Spleen (tissue), 11 donors: ENCODE measurements around the gene KIAA0319L. TPM values are rescaled to one million over a fixed set of nuclear protein-coding genes. Genes with fewer than 3 reads are reported as not detected.
"Not testable (repeated sequence)": the region's sequence is repeated elsewhere in the genome, so short reads cannot be mapped to it uniquely, and the experiment has no call there.

Source experiments
- DNase-seq: peaks from one replicate; pipeline ENCODE4 v3.0.0-alpha.2; 2020
- H3K27ac ChIP-seq, 8 donors: fragments of 200-600 bp; sonication (generic) in 7 of 8; 1 replicate in 4 of 8; 2 replicates in 4 of 8; pipeline versions ENCODE4 v1.5.0 to v1.8.0; 2016 to 2021; ENCODE audit warnings: inconsistent platforms in 4 of 8, mild to moderate bottlenecking in 4 of 8, moderate library complexity in 1 of 8
- H3K27me3 ChIP-seq, 7 donors: fragments of 200-600 bp; sonication (generic) in 6 of 7; replicated peaks in 1 of 7; 1 replicate in 4 of 7; 2 replicates in 3 of 7; pipeline versions ENCODE4 v1.5.0 to v1.8.0; 2016 to 2021; ENCODE audit warnings: inconsistent platforms in 3 of 7, mild to moderate bottlenecking in 1 of 7
- H3K36me3 ChIP-seq, 6 donors: fragments of 200-600 bp; sonication (generic) in 5 of 6; 1 replicate in 4 of 6; 2 replicates in 2 of 6; pipeline versions ENCODE4 v1.5.0 to v1.8.0; 2016 to 2021; ENCODE audit warnings: inconsistent platforms in 2 of 6
- H3K4me1 ChIP-seq, 6 donors: fragments of 200-600 bp; sonication (generic) in 5 of 6; 1 replicate in 3 of 6; 2 replicates in 3 of 6; pipeline versions ENCODE4 v1.5.0 to v1.8.0; 2016 to 2021; ENCODE audit warnings: inconsistent platforms in 3 of 6
- H3K4me3 ChIP-seq, 8 donors: fragments of 200-600 bp; sonication (generic) in 7 of 8; 1 replicate in 4 of 8; 2 replicates in 4 of 8; pipeline versions ENCODE4 v1.5.0 to v1.8.0; 2016 to 2021; ENCODE audit warnings: inconsistent platforms in 4 of 8, mild to moderate bottlenecking in 4 of 8, moderate library complexity in 2 of 8
- H3K9me3 ChIP-seq, 8 donors: fragments of 200-600 bp; sonication (generic) in 7 of 8; 1 replicate in 4 of 8; 2 replicates in 4 of 8; pipeline versions ENCODE4 v1.5.0 to v1.8.0; 2016 to 2021; ENCODE audit warnings: inconsistent platforms in 4 of 8
- POLR2A ChIP-seq, 3 donors: fragments of 450-650 bp; IDR thresholded peaks; one replicate each; pipeline ENCODE4 v1.5.1; 2017; ENCODE audit warnings: antibody characterized with exemption in 3 of 3, mild to moderate bottlenecking in 1 of 3
- POLR2AphosphoS5 ChIP-seq, 3 donors: sonication (generic); formaldehyde crosslinking; IDR thresholded peaks; one replicate each; pipeline ENCODE4 v1.5.1; 2017; ENCODE audit warnings: antibody characterized with exemption in 3 of 3
- WGBS, 5 donors: extraction: QIAGEN DNeasy Blood & Tissue Kit in 3 of 5; methylation state at CpG; one replicate each; pipeline versions ENCODE4 v1.1.5 to v1.1.7; 2013 to 2018; 5-methylcytosine and 5-hydroxymethylcytosine counted together
- intact Hi-C: fragments of 100-400 bp; cut with DNase I; formaldehyde crosslinking; loops from one replicate; pipeline ENCODE4 v1.15.0; 2023; ENCODE audit warnings: low total_unique reads
- polyA plus RNA-seq, 3 donors: library from polyadenylated mRNA; stranded (reverse); fragments of 200-250 nt; gene quantifications; one replicate each; pipeline ENCODE4 v1.2.1, GENCODE V29; 2013
- total RNA-seq, 7 donors: library from RNA; depleted of rRNA in 3 of 7; stranded (reverse); fragments of >200 nt in 3 of 7; fragmentation: NEBNext Ultra II Directional in 4 of 7; extraction: Animal tissue kit (Norgen Biotek cat#: 25700) in 4 of 7; gene quantifications; one replicate each; pipeline versions ENCODE4 v1.1.0 to v1.2.1, GENCODE V29; 2016 to 2021
- TF ChIP-seq, protein P1 (sequence below), 11 experiments: fragments of 200-600 bp in 7 of 11; fragments of 450-650 bp in 4 of 11; sonication (generic) in 4 of 11; IDR thresholded peaks in 8 of 11; conservative IDR thresholded peaks in 3 of 11; 1 replicate in 7 of 11; 2 replicates in 4 of 11; pipeline versions ENCODE4 v1.4.0 to v1.8.0; 2016 to 2021; ENCODE audit warnings: antibody characterized with exemption in 11 of 11, inconsistent platforms in 4 of 11, mild to moderate bottlenecking in 1 of 11
- donor health status: healthy with polysubstance abuse.
- donor health status: DM: no; HTN: no; CAD: no; lungs with moderate emphysema.
- donor health status: DM: no; HTN: no; CAD: no.
- donor health status: Bipolar disorder and iron deficiency.
- donor health status: healthy.
- donor health status: DM: no; HTN: no; CAD: no.
- donor health status: DM: yes; HTN: yes; CAD: no.

KIAA0319L gene
- total and polyA plus RNA-seq, 10 donors = 10.5 to 103 (median 66.9) TPM

DNA sequence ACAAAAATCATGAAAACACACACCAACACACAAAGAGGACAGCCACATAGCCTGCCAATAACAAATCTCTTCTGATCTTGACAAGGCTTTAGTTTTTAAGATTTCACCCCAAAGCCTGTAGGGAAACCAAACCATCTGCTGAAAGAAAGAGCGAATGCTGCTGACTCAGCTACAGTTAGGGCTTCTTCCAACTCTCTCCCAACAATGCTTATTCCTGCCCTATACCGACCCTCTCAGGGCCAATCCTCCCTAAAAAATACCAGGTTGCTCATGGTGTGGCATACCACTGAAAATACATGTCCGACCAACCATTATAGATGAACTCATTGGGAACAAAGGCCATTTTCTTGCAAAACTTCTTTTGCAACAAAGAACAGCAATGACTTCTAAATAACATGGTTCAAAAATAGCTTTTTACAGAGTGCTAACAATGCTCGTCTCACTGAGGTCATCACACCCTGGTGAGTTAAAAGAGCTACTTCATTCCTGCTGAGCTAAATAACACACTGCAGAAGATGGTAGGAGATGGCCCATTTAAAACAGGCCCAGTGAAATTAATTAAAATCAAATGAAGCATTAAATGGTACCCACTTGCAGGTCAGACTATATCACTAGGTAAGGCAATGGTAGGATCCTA, 86.1 kb downstream of the KIAA0319L start:
- Histone ChIP-seq H3K4me3 (no peak overlapping the region), H3K36me3 (peaks cover 0 to 100% (median 47%) of the 10 kb centered on the region in 6 donors), H3K9me3 (no peaks in the 10 kb centered on the region), H3K27ac (no peak overlapping the region), H3K4me1 (no peaks in the 10 kb centered on the region), H3K27me3 (no peaks in the 10 kb centered on the region)
- no peak for DNase-seq
- intact Hi-C loops = no loop called here
- TF ChIP-seq, protein P1, sequence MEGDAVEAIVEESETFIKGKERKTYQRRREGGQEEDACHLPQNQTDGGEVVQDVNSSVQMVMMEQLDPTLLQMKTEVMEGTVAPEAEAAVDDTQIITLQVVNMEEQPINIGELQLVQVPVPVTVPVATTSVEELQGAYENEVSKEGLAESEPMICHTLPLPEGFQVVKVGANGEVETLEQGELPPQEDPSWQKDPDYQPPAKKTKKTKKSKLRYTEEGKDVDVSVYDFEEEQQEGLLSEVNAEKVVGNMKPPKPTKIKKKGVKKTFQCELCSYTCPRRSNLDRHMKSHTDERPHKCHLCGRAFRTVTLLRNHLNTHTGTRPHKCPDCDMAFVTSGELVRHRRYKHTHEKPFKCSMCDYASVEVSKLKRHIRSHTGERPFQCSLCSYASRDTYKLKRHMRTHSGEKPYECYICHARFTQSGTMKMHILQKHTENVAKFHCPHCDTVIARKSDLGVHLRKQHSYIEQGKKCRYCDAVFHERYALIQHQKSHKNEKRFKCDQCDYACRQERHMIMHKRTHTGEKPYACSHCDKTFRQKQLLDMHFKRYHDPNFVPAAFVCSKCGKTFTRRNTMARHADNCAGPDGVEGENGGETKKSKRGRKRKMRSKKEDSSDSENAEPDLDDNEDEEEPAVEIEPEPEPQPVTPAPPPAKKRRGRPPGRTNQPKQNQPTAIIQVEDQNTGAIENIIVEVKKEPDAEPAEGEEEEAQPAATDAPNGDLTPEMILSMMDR (IDR thresholded peaks at IDR 0.05 in 8 of 11, conservative IDR thresholded peaks at IDR 0.05 in 3 of 11) = no peak
- TF ChIP-seq POLR2A (IDR thresholded peaks at IDR 0.05) = no peak
- TF ChIP-seq POLR2AphosphoS5 (IDR thresholded peaks at IDR 0.05) = no peak
- 94 to 96% (median 96%) methylated on average over 4 of the region's 4 CpGs for WGBS, 5 donors

DNA sequence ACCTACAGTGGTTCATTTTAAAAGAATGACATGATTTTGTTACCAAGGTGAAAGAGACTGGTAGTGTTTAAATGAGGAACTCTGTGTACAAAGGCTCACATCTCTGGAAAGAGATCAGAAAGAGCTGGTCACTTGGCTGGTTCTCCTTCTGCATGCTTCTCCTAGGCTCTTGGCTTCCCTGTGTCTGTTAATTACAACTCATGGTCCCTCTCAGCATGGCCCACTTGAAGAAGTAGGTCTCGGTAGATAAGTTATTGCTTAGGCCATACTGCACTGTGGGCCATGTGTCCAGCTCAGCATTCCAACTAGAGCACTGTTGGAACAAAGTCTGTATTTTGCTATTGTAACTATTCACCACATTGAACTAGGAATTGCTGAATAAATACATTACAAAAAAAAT, 91.1 kb downstream of the KIAA0319L start:
- peaks cover 3 to 100% (median 67%) of the 10 kb centered on the region in 6 donors for H3K36me3 ChIP-seq
- intact Hi-C loops = no loop called here
- 93 to 100% (median 96%) methylated on average over 1 of the region's 1 CpG for WGBS, 5 donors

DNA sequence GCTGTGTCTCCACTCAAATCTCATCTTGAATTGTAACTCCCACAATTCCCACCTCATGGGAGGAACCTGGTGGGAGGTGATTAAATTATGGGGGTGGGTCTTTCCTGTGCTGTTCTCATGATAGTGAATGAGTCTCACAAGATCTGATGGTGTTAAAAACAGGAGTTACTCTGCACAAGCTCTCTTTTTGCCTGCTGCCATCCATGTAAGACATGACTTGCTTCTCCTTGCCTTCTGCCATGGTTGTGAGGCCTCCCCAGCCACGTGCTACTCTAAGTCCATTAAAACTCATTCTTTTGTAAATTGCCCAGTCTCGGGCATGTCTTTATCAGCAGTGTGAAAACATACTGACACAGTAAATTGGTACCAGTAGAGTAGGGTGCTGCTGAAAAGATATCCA, 93.5 kb downstream of the KIAA0319L start:
- WGBS, 5 donors = 94 to 98% (median 96%) methylated on average over 2 of the region's 2 CpGs
- H3K27ac ChIP-seq, H3K4me3 ChIP-seq, H3K4me1 ChIP-seq, intact Hi-C loops, DNase-seq, H3K27me3 ChIP-seq: not testable (repeated sequence)
- H3K9me3 ChIP-seq = peaks cover 0 to 17% (median 10%) of the 10 kb centered on the region in 8 donors
- peaks cover 3 to 100% (median 55%) of the 10 kb centered on the region in 6 donors for H3K36me3 ChIP-seq

More for the DNA sequence above, 91.1 kb downstream of the KIAA0319L start:
- Histone ChIP-seq H3K4me1 (no peaks in the 10 kb centered on the region), H3K27me3 (no peaks in the 10 kb centered on the region), H3K9me3 (peaks cover 0 to 17% (median 10%) of the 10 kb centered on the region in 8 donors), H3K27ac (no peak overlapping the region), H3K4me3 (no peak overlapping the region)
- no peak for DNase-seq
- TF ChIP-seq, protein P1 (IDR thresholded peaks at IDR 0.05 in 8 of 11, conservative IDR thresholded peaks at IDR 0.05 in 3 of 11) = no peak
- TF ChIP-seq POLR2A (IDR thresholded peaks at IDR 0.05) = no peak
- no peak for TF ChIP-seq POLR2AphosphoS5 (IDR thresholded peaks at IDR 0.05)

DNA sequence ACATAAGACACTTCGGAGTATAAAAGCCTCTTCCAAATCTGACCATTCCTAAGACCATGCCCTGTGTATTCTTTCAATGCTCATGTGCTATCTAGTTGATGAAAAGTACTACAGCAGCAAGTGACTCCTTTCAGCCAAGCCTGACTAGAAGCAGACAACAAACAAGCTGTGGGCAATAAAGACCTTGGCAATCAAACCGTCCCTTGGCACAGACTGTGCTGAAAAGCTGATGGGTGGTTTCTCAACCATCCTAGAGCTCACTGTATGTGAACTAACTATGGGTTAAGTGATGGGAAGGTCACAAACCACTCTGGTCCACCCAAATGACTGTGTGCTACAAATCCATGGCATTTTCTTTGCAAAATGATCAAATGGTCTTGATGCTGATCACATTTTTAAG, 94.0 kb downstream of the KIAA0319L start:
- H3K4me1 ChIP-seq = no peaks in the 10 kb centered on the region
- peaks cover 3 to 98% (median 53%) of the 10 kb centered on the region in 6 donors for H3K36me3 ChIP-seq
- no peak for TF ChIP-seq POLR2A (IDR thresholded peaks at IDR 0.05)
- TF ChIP-seq POLR2AphosphoS5 (IDR thresholded peaks at IDR 0.05) = no peak
- TF ChIP-seq, protein P1 (IDR thresholded peaks at IDR 0.05 in 8 of 11, conservative IDR thresholded peaks at IDR 0.05 in 3 of 11) = no peak
- 90 to 100% (median 93%) methylated on average over 2 of the region's 2 CpGs for WGBS, 5 donors
- no peak overlapping the region for H3K4me3 ChIP-seq
- H3K27me3 ChIP-seq = no peaks in the 10 kb centered on the region
- no peak overlapping the region for H3K27ac ChIP-seq
- peaks cover 0 to 17% (median 10%) of the 10 kb centered on the region in 8 donors for H3K9me3 ChIP-seq
- DNase-seq = no peak
- intact Hi-C loops = no loop called here
